WTC11 (cell line): ENCODE measurements around the gene PRAC2.

ENCODE experiments used
- ATF3 ChIP-seq: sonication (generic); formaldehyde crosslinking; conservative IDR thresholded peaks from 2 replicates; pipeline ENCODE4 v1.8.1; 2022; ENCODE audit warnings: mild to moderate bottlenecking, missing genetic modification reagents
- CTCF ChIP-seq: fragments of 200-600 bp; IDR thresholded peaks from 2 replicates; pipeline ENCODE4 v1.8.0; 2022; ENCODE audit warnings: antibody characterized with exemption
- FOXK1 ChIP-seq: sonication (generic); formaldehyde crosslinking; IDR thresholded peaks from 2 replicates; pipeline ENCODE4 v1.8.0; 2022; ENCODE audit warnings: mild to moderate bottlenecking, moderate library complexity, missing genetic modification reagents
- NR3C1 ChIP-seq: sonication (generic); formaldehyde crosslinking; conservative IDR thresholded peaks from 2 replicates; pipeline ENCODE4 v1.8.1; 2023; ENCODE audit warnings: low read depth, mild to moderate bottlenecking, missing genetic modification reagents

- TF ChIP-seq CTCF (no peak), FOXK1 (no peak), ATF3 (CRISPR knock-in tag) (no peak), NR3C1 (CRISPR knock-in tag) (no peak)
Observed at GRCh38 chr17:48753794-48754499, 31.0 kb downstream of the PRAC2 start.
